Embryonic facial prominence (tissue), 1 donor: ENCODE measurements around the gene LRAT.

Experiments
- DNase-seq: peaks from one replicate; pipeline ENCODE4 v3.0.0-alpha.2; 2016; ENCODE audit errors: extremely low spot score

Gene LRAT

GRCh38 chr4:154760895-154761294, 17.1 kb downstream of the LRAT start:
- no peak for DNase-seq

GRCh38 chr4:154778264-154778663, 34.5 kb downstream of the LRAT start:
- no peak for DNase-seq

- DNase-seq, result peak; percentile 53
These were observed 35.7 kb downstream of the LRAT start for GRCh38 chr4:154779362-154779947.

GRCh38 chr4:154781126-154781982, 37.6 kb downstream of the LRAT start, which contains the start of gene RBM46:
Gene RBM46 (plus strand): TSS chr4:154781272. CDS start chr4:154796753, 15,481 bp downstream.
- DNase-seq, result no peak

GRCh38 chr4:154781983-154782293, 38.1 kb downstream of the LRAT start:
- DNase-seq, result no peak
